Epithelial cell of esophagus (primary cell): ENCODE data around the gene S100A10.

ENCODE experiments used
- DNase-seq: peaks from one replicate; pipeline ENCODE4 v3.0.0; 2010; ENCODE audit warnings: low read depth
- H3K4me3 ChIP-seq: 2 replicates; pipeline ENCODE4 v1.5.1; 2011; ENCODE audit warnings: mild to moderate bottlenecking, low read length, control low read depth
- TF ChIP-seq, protein P1 (sequence below): IDR thresholded peaks from 2 replicates; pipeline ENCODE4 v1.5.1; 2011; ENCODE audit warnings: low read depth, mild to moderate bottlenecking, low read length, control low read depth, inconsistent platforms; ENCODE audit not compliant: insufficient read depth; ENCODE audit errors: missing control alignments

S100A10 gene

DNA sequence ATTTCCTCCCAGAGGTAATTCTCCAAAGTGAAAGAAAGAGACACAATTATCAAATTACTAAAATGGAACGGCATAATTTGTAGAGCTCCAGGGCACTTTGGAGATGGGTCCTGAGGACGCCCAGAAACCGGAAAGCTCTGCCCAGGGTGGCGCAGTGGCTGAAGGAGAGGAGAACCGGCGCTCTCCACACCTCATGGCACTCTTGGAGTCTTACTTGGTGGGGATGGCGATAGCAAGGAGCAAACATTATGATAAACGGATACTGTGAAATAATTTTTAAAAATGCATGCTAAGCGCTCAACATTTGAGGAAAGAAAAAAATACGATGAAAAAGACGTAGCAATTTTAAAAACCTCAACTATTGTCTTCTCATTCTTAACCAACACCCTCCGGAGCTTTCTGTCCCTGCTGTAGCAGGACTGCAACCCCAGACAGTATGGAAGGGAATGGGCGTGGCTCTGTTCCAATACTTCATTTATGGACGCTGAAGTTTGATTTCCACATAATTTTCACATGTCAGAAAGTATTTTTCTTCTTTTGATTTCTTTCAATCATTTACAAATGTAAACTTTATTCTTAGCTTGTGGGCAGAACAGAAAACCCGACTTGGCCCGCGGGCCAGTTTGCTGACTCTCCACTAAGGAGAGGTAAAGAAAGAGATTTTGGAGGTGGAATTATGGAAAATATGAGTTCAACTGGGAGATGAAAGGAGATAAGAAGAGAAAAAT, 42.0 kb upstream of the S100A10 start:
- peak overlapping the region; percentile 93 for H3K4me3 ChIP-seq
- no peak for DNase-seq
- TF ChIP-seq, protein P1, sequence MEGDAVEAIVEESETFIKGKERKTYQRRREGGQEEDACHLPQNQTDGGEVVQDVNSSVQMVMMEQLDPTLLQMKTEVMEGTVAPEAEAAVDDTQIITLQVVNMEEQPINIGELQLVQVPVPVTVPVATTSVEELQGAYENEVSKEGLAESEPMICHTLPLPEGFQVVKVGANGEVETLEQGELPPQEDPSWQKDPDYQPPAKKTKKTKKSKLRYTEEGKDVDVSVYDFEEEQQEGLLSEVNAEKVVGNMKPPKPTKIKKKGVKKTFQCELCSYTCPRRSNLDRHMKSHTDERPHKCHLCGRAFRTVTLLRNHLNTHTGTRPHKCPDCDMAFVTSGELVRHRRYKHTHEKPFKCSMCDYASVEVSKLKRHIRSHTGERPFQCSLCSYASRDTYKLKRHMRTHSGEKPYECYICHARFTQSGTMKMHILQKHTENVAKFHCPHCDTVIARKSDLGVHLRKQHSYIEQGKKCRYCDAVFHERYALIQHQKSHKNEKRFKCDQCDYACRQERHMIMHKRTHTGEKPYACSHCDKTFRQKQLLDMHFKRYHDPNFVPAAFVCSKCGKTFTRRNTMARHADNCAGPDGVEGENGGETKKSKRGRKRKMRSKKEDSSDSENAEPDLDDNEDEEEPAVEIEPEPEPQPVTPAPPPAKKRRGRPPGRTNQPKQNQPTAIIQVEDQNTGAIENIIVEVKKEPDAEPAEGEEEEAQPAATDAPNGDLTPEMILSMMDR, result no peak

DNA sequence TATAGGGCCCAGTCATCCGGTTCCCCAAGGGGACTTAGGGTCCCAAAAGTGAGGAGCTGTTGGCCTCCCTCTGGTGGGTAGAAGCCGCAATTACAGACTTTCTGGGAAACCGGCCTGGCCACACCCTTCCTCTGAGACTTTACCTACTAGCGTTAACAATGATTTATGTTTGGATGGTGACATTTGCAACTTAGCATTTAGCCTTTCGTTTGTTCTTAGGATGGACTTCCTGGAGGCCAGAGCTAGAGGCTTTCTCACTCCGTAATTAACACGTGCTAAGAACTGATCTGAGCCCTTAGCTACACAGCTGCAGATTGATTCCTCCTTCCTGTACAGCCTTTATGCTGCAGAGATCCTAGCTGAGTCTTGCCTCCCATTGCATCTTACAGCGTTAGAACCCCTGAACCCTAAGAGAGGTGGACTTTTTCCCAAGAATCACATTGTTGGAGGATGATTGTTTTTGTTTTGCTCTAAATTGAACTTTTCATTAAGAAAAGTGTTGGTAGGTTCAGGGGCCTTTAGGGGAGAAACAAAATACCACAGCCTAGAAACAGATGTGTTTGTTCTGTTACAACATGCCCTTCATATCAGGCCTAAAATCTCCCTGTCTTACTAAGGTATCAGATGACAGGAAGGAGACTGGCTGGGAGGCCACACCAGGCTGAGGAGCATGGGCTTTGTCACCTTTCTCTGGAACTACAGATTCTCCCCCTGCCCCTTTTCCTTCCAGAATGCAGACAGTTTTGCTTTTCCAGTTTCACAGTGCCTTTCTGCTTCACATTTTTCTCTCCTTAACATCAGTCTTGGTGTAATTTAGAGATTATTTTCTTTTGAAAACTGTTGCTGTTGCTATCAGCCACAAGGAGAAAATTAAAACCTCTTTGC, 41.2 kb upstream of the S100A10 start:
- peak overlapping the region; percentile 93 for H3K4me3 ChIP-seq
- peak; percentile 78 for DNase-seq
- TF ChIP-seq, protein P1, result peak; percentile 84

DNA sequence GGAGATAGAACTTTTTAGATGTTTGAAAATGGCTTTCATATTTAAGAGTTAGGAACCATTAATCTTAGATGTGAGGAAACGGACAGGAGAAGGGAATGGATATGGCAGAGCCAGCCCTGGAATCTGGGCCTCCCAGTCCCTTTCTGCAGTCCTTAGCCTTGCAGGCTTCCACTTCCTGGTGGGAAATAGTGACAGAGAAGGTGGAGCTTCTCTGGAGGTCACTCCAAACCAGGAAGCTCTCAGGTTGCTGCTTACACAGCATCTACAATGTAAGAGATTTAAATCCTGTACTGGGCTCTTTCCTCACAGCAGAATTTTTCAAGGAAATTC, 40.6 kb upstream of the S100A10 start:
- DNase-seq, result no peak
- TF ChIP-seq, protein P1, result no peak
- peak overlapping the region; percentile 93 for H3K4me3 ChIP-seq

DNA sequence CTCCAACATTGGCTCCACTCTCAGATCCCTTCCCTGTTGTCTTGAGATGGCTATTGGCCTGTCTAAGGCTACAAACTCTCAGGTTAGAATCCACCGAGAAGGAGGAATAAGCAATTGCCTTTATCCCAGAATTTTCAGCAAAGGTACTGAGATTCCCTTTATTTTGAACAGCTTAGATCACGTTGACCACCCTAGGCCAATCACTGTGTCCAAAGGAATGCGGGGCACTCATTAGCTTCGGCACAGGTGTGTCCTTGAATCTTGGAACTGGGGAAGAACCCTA, 36.2 kb upstream of the S100A10 start:
- no peak for DNase-seq
- TF ChIP-seq, protein P1, result no peak
- H3K4me3 ChIP-seq, result no peak overlapping the region

DNA sequence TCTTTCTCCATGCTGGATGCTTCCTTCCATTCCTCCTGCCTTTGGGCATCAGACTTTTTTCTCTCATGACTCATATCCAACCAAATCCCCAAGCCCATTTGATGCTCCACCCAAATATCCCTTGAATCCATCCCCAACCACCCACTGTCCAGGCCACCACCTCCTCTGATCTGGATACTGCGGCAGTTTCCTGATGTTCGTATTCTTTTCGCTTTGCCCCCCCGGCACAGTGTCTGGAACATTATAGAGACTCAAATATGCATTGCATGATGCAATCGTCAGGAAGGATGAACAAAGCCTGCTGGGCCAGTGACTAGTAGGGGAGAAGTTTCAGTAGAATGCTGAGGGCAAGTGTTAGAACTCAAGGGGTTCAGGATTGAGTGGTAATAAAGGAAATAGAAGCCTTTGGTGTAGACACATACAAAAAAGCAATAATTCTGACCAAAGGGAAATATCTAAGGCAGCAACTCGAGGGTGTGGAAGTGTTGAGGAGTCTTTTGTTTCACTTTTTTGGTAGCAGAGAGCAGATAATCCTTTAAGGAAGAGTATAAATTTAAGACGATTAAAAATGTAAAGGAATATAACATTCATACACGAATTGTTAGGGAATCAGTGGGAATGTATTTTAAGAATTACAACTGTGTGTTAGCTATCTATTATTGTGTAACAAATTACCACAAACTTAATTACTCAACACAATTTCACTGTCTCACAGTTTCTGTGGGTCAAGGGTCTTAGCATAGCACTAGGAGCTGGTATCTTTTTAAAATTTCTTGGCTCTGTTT, 35.7 kb upstream of the S100A10 start:
- H3K4me3 ChIP-seq, result no peak overlapping the region
- TF ChIP-seq, protein P1, result no peak
- DNase-seq, result peak; percentile 70

DNA sequence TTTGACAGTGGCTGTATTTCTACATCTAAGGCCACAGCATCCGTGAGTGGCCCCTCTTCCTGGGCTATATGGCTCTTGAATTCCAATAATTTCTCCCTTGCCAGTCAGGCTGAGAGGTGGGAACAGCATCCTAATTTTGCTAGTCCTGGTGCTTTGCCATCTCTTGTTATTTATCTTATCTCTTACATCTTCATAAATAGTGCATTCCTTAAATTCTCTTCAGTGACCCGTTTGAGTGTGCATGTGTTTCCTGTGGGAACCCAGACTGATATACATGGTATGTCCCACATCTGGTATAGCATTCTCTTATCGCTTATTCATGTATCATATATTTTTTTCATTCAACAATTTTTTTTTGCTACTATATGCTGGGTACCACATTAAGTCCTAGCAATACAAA, 33.2 kb upstream of the S100A10 start:
- TF ChIP-seq, protein P1, result no peak
- H3K4me3 ChIP-seq, result no peak overlapping the region
- no peak for DNase-seq
